GM21737 (cell line): Measurements from ENCODE around the gene AUNIP.

ENCODE experiments used
- ATAC-seq: cut with Tn5 transposase; IDR thresholded peaks from one replicate; pipeline ENCODE4 v1.9.1; 2021; ENCODE audit warnings: mild to moderate bottlenecking, moderate library complexity; ENCODE audit not compliant: unreplicated experiment

Gene AUNIP

GRCh38 chr1:25797939-25798338, 61.3 kb downstream of the AUNIP start:
- ATAC-seq = no peak

GRCh38 chr1:25796811-25797458, 62.3 kb downstream of the AUNIP start:
- ATAC-seq = no peak

DNA sequence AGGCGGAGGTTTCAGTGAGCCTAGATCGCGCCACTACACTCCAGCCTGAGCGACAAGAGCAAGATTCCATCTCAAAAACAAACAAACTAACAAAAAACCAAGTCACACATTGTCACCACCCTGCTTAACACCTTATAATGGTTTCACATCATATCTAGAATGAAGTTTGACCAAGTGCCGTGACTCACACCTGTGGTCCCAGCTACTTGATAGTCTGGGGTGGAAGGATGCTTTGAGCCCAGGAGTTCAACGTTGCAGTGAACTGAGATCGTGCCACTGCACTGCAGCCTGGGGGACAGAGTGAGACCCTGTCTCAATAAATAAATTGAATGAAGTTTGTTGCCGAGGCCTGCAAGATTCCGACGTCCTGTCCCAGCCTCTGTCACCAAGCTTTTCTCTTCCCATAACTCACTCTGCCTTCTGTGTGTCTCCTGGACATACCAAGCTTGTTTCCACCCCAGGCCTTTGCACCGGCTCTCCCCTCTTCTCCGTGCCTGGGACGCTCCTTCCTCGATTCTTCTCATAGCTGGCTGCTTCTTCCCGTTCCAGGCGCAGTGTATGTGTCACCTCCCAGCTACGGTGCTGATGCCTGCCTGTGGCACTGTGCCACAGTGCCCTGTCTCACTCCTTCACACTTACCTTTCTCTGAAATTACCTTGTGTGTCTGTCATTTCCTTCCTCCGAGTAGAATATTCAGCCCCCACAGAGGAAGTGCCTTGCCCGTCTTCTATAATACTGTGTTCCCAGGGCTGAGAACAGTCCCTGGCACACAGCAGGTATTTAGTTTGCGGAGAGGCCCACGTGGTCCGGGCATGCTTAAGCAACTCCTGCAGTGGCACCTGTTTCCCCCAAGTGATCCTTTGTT, 63.1 kb downstream of the AUNIP start:
- ATAC-seq = no peak

- ATAC-seq = no peak
These were observed 64.0 kb downstream of the AUNIP start for GRCh38 chr1:25795211-25795610.

DNA sequence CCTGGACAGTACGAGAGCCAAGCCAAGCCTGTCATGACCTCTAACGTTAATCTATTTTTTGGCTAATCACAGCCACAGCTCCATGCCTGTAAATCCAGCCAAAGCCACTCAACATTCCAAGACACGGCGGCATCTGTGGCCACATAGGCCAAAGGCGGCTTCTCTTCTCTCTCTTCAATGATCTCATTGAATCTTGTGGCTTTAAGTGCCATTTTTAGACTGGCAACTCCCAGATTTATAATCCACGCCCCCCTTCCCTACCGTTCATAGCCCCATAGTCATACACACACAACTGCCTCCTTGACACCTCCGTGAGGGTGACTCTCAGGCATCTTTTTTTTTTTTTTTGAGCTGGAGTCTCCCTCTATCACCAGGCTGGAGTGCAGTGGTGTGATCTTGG, 64.9 kb downstream of the AUNIP start:
- ATAC-seq = no peak

DNA sequence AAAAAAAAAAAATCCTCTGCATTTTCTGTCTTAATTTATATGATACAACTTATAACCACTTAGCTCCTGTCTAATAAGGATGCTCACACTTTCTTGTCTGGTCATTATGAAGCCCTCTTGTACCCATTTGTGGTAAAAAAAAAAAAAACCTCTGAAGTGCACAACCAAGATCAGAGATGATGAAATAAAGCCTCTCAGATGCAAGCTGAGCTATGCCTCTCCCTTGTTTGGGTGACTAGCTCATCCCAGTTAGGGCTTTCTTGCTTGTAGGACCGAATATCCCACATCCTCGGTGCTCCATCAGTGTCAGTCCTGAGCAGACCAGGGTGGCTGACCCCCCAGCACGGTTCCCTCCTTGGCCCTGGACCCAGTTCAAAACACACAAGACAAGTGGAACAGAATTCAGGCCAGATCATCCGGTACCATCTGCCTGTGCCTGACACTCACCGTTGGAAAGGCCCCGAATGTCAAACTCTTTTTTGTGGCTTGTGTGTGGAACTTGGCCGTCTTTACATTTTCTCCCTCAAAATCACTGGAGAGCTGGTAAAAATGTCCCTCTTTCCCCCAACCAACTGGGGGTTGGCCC, 65.6 kb downstream of the AUNIP start:
- ATAC-seq = no peak

DNA sequence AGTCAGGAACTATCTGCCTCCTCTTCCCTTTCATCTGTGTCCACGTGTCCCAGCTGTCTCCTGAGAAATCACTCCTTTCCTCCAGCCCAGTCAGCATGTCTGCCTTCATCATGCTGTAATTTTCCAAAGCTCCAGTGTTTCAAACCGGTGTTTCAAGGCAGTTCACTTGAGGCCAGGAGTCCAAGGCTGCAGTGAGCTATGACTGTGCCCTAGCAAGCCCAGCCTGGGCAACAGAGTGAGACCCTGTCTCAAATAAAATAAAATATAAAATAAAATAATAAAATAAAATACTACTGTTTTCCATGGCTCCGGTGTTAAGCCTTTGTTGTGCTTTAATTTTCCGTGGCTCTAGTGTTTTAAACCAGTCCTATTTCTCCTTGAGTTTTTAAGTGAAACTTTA, 67.1 kb downstream of the AUNIP start:
- no peak for ATAC-seq

GRCh38 chr1:25790472-25790871, 68.8 kb downstream of the AUNIP start:
- no peak for ATAC-seq

DNA sequence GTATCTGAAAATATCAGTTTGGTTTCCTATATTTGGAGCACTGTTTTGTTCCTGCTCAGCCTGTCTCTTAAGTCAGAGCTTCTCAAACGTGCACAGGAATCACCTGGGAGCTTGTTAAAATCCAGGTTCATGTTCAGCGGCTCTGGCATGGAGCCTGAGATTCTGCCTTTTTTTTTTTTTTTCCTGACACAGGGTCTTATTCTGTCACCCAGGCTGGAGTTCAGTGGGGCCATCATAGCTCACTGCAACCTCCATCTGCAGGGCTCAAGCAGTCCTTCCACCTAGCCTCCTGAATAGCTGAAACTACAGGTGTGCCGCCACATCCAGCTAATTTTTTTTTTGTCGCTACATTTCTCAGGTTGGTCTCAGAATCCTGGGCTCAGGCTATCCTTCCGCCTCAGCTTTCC, 71.5 kb downstream of the AUNIP start:
- ATAC-seq = no peak

GRCh38 chr1:25786887-25787759, 72.1 kb downstream of the AUNIP start:
- ATAC-seq = no peak

- ATAC-seq = no peak
These were observed 73.8 kb downstream of the AUNIP start for GRCh38 chr1:25785333-25786067.

- no peak for ATAC-seq
These were observed 74.6 kb downstream of the AUNIP start for GRCh38 chr1:25784575-25785051.
